HG03571 (cell line): ENCODE data around the gene LRRTM4.

Source experiments
- ATAC-seq: cut with Tn5 transposase; IDR thresholded peaks from one replicate; pipeline ENCODE4 v1.9.1; 2021; ENCODE audit not compliant: unreplicated experiment

The LRRTM4 gene

GRCh38 chr2:77007686-77008085 lies 514.5 kb downstream of the LRRTM4 start:
- no peak for ATAC-seq

GRCh38 chr2:77005522-77005921 lies 516.7 kb downstream of the LRRTM4 start:
- no peak for ATAC-seq

GRCh38 chr2:77001895-77002294 lies 520.3 kb downstream of the LRRTM4 start:
- no peak for ATAC-seq

- ATAC-seq = no peak
These were observed 523.5 kb downstream of the LRRTM4 start for GRCh38 chr2:76998704-76999103.

GRCh38 chr2:76998152-76998551 lies 524.0 kb downstream of the LRRTM4 start:
- no peak for ATAC-seq

- ATAC-seq = no peak
These were observed 524.9 kb downstream of the LRRTM4 start for GRCh38 chr2:76997296-76997695.

- ATAC-seq = no peak
These were observed 536.6 kb downstream of the LRRTM4 start for GRCh38 chr2:76985387-76986136.

GRCh38 chr2:76984359-76984758 lies 537.8 kb downstream of the LRRTM4 start:
- ATAC-seq = no peak

GRCh38 chr2:76980067-76980787 lies 541.9 kb downstream of the LRRTM4 start:
- no peak for ATAC-seq

- no peak for ATAC-seq
These were observed 544.1 kb downstream of the LRRTM4 start for GRCh38 chr2:76977846-76978727.

- no peak for ATAC-seq
These were observed 546.4 kb downstream of the LRRTM4 start for GRCh38 chr2:76975752-76976151.

- ATAC-seq = no peak
These were observed 548.6 kb downstream of the LRRTM4 start for GRCh38 chr2:76973610-76974009.

GRCh38 chr2:76965772-76966171 lies 556.4 kb downstream of the LRRTM4 start:
- ATAC-seq = no peak

- ATAC-seq = no peak
These were observed 563.4 kb downstream of the LRRTM4 start for GRCh38 chr2:76958749-76959148.

GRCh38 chr2:76953733-76954347 lies 568.3 kb downstream of the LRRTM4 start:
- no peak for ATAC-seq

GRCh38 chr2:76946631-76947145 lies 575.5 kb downstream of the LRRTM4 start:
- ATAC-seq = no peak

- no peak for ATAC-seq
These were observed 581.6 kb downstream of the LRRTM4 start for GRCh38 chr2:76940559-76940958.

- no peak for ATAC-seq
These were observed 584.0 kb downstream of the LRRTM4 start for GRCh38 chr2:76938153-76938552.

GRCh38 chr2:76932550-76932949 lies 589.6 kb downstream of the LRRTM4 start:
- ATAC-seq = no peak

- ATAC-seq = no peak
These were observed 592.0 kb downstream of the LRRTM4 start for GRCh38 chr2:76930056-76930744.
